Measurements from ENCODE around the gene ZSWIM6.

ZSWIM6 gene

DNA sequence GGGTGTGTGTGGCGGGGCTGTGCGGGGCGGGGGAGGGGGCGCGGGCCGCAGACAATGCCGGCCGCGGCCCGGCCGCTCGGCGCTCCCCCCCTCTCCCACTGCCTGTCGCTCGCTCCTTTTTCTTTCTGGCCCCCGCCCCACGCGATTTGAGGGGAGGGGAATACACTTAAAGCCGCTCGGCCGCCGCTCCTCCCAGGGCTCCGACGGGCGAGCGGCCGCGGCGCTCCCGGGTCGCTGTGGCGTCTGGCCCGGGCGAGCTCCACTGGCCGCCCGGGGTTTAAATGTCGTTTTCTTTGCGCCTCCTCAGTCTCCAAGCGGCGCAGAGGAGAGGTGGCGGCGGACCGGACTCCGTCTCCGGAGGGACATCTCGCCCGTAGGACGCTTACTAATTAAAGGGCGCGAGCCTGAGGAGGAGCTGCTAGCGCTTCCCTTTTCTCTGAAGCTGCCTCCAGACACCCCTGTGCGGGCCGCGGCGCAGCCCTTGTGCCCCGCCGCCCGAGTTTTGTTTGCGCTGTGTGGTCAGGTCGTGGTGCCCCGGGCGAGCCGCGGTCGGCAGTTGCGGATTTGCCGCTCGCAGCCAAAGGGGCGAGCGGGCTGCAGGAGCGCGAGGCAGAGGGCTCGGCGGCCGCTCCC, 1.4 kb downstream of the ZSWIM6 start:
- DNase-seq = no peak

GRCh38 chr5:61333954-61334867, 2.2 kb downstream of the ZSWIM6 start:
- DNase-seq = no peak

GRCh38 chr5:61334868-61335615, 3.0 kb downstream of the ZSWIM6 start:
- no peak for DNase-seq

GRCh38 chr5:61339764-61340163, 7.7 kb downstream of the ZSWIM6 start:
- DNase-seq = no peak

DNA sequence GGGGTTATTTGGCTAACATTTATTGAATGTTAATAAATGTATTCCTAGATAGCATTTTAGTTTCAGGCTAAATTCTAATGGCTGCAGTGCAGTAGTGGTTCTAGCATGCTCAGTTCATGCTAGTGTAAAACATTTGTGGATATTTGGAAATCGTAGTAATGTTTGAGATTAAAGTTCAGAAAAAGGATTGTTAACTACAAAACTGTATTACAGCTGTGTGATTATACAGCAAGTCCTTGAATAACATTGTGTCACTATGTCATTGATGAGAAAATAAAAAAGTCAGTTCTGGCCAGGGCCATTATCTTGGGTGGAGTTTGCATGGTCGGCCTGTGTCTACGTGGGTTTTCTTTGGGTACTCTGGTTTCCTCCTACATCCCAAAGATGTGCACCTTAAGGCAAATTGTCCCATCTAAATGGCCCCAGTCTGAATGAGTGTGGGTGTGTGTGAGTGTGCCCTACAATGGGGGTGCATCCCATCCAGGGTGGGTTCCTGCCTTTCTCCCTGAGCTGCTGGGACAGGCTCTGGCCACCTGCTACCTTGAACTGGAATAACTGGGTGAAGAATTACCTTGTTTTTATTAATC, 8.8 kb downstream of the ZSWIM6 start:
- no peak for DNase-seq

GRCh38 chr5:61342071-61342501, 10.0 kb downstream of the ZSWIM6 start:
- DNase-seq = no peak

DNA sequence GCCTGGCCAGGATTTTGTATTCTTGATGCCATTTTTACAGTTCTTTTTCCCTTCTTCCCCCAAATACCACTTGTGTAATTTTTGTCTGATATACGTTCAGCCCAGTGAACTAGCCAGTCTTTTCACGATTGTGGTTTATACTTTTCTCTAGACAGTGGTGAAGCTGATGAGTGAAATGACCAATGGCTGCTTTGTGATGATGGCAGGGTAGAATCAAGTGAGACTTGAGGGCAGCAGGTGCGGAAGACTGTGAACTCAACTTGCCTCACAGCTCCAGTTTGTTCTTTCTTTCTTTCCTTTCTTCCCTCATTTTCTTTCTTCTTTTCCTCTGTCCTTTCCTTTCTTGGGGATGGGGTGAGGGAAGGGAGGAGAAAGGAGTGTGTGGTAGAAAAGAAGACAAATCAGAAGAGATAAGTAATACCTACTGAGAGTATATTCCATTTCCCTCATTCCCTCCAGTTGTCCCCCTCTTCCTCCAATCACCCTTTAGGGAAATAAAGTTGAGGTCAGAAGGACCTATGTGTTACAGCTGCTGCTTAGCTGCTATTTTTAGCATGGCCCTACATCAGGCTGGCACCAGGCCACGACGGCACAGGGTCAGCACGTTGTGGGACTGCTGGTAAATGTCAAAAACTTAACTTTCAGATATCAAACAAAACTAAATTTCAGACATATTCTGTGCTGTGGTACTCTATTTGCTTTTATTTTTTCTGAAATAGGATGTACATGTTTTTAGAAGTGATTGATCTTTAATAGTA, 12.3 kb downstream of the ZSWIM6 start:
- DNase-seq = no peak

- no peak for DNase-seq
Observed at GRCh38 chr5:61346511-61346910, 14.5 kb downstream of the ZSWIM6 start.

DNA sequence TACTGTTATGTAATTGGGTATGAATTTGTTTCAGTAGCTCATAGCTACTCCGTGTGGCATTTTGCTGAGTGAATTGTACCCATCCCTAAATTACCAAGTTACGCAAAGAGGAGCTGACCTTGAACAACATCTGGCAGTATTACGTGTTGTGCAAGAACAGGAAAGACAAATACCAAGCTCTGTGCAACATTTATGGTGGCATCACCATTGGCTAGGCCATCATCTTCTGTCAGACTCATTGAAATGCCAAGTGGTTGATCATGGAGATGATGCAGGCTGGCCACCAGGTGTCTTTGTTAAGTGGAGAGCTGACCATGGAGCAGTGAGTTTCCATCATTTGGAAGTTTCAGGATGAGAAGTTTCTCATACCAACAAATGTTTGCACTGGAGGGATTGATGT, 15.0 kb downstream of the ZSWIM6 start:
- DNase-seq = no peak

DNA sequence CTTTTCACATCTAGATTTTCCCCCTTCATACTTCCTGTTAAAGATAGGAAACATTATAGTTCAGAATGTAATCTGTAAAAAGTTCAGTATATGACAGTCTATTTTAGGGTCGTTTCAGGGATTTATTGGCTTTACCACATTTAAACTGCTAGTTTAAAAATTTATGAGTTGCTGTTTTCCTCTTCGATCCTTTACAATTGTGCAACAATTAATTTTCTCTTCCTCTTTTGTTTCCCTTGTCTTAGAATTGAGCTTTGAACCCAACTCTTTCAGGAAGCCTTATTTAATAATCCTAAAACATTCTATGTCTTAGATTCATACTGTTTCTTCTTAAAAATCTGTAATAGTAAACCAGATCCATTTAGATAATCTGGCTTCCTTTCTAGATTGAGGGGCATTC, 16.4 kb downstream of the ZSWIM6 start:
- DNase-seq = no peak

DNA sequence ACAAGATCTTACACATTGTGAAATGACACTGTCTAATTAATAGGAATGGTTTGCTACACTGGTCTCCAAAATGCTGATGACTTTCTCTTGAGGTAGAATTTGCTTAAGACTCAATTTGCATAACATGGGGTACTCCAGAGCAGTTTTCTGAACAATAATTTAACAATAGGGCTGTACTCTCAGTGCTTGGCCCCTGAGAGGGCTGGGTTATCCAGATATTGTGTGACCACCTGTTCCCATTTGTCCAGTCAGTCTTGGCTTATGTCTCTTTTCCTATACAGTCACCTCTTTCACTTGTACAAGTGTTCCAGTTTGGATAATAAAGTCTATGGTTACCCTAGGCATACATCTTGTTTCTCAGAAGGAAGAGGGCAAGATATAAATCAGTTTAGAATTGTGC, 17.9 kb downstream of the ZSWIM6 start:
- no peak for DNase-seq

DNA sequence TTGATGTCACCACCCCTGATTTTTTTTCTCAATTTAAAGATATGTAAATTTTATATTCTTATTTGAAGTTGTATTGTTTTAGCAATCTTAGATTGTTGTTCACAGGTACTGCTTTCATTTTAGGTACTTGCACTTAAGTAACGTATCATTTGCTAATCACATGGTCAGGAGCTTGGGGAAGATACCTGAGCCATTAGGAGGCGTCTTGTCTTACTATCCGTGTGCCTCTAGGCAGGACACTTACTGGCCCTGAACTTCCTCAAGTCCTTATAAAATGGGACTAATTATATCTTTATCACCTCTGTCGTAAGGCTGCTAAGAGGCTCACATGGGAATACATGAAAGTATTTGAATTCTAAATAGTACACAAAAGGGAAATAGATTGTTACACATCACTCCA, 18.5 kb downstream of the ZSWIM6 start:
- DNase-seq = no peak

DNA sequence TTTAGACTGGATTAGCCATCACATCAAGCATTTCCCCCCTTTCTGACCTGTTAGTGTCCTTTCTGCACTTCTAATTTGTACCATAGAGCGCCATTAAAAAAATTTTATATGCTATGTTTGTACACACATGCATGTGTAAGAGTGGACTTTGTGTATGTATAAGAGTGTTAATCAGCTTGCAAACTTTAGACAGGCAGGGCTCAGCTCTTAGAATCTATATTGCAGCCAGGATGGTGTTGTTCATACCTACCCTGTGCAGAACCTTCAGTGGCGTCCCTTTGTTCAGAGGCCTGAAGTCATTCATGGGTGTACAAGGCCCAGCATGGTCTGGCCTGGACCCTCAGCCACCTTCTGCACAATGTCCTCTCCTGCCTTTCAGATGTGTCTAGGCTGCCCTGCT, 19.7 kb downstream of the ZSWIM6 start:
- DNase-seq = no peak

- no peak for DNase-seq
Observed at GRCh38 chr5:61352180-61352579, 20.1 kb downstream of the ZSWIM6 start.

- no peak for DNase-seq
Observed at GRCh38 chr5:61352612-61353156, 20.6 kb downstream of the ZSWIM6 start.

DNA sequence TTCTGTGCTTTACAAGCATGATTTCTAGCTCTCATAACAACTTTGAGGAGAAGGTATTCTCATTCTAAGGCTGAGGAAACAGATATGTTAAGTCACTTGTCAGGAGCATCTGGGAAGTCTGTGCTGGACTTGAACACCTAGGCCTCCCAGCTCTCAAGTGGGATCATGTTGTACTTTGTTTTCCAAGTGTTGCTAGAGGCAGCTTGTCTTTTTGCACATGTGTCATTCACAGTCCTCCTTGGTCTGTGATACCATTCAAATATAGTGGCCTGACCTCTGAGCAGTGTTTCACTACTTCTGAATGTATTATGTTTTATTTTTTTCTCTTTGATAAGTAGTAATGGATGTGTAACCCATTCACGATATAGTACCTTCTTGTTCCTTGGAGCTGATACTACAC, 21.2 kb downstream of the ZSWIM6 start:
- DNase-seq = no peak

DNA sequence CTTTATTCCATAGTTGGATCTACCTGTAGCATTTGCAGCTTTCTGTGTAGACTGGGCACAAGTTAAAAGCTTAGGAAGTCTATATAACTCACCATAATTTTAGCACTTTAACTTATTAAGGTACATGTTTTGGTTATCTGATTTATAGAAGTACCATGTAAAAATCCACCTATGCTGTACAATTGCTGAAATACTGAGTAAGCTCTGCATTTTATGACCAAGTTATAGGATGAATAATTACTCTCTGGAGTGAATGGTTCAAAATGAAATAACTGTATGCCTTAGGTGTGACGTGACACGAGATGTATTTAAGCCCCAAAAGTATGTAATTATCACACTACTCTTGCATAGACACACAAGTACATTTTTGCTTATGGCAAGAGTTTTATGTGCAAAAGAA, 22.1 kb downstream of the ZSWIM6 start:
- DNase-seq = no peak

- DNase-seq = no peak
Observed at GRCh38 chr5:61357745-61358144, 25.7 kb downstream of the ZSWIM6 start.

- no peak for DNase-seq
Observed at GRCh38 chr5:61362796-61363368, 30.8 kb downstream of the ZSWIM6 start.

- DNase-seq = no peak
Observed at GRCh38 chr5:61363401-61364114, 31.5 kb downstream of the ZSWIM6 start.

Measured in activated gamma-delta T cell treated with Interleukin-2 at 50 U/mL for 16 hours (primary cell).